Transverse colon (tissue), 4 donors: ENCODE measurements around the gene ZG16. TPM values are rescaled to one million over a fixed set of nuclear protein-coding genes. Genes with fewer than 3 reads are reported as not detected.

ENCODE experiments used
- DNase-seq: peaks from one replicate; pipeline ENCODE4 v3.0.0-alpha.2; 2019
- H3K27ac ChIP-seq, 4 donors: fragments of 200-600 bp; sonication (generic); 2 replicates each; pipeline ENCODE4 v1.5.1; 2016 to 2018; ENCODE audit warnings: inconsistent platforms in 4 of 4
- H3K27me3 ChIP-seq: fragments of 200-600 bp; sonication (generic); 2 replicates; pipeline ENCODE4 v1.5.1; 2017; ENCODE audit warnings: inconsistent platforms
- H3K36me3 ChIP-seq, 4 donors: fragments of 200-600 bp; sonication (generic); 2 replicates each; pipeline ENCODE4 v1.5.1; 2017 to 2019; ENCODE audit warnings: inconsistent platforms in 4 of 4
- H3K4me1 ChIP-seq, 4 donors: fragments of 200-600 bp; sonication (generic); 2 replicates each; pipeline ENCODE4 v1.5.1; 2017 to 2020; ENCODE audit warnings: inconsistent platforms in 4 of 4
- H3K4me3 ChIP-seq, 4 donors: fragments of 200-600 bp; sonication (generic); 1 replicate in 1 of 4; 2 replicates in 3 of 4; pipeline versions ENCODE4 v1.5.1 to v1.6.1; 2017 to 2019; ENCODE audit warnings: inconsistent platforms in 4 of 4
- H3K9me3 ChIP-seq, 2 donors: fragments of 200-600 bp; sonication (generic); 2 replicates each; pipeline ENCODE4 v1.5.1; 2017 to 2019; ENCODE audit warnings: inconsistent platforms in 2 of 2
- EP300 ChIP-seq: sonication (generic); formaldehyde crosslinking; IDR thresholded peaks from one replicate; pipeline ENCODE4 v1.6.1; 2017; ENCODE audit warnings: antibody characterized with exemption, low read depth
- POLR2A ChIP-seq: fragments of 450-650 bp; IDR thresholded peaks from one replicate; pipeline ENCODE4 v1.6.1; 2016; ENCODE audit warnings: antibody characterized with exemption, mild to moderate bottlenecking, moderate library complexity
- POLR2AphosphoS5 ChIP-seq, 3 donors: sonication (generic); formaldehyde crosslinking; IDR thresholded peaks; one replicate each; pipeline ENCODE4 v1.6.1; 2016; ENCODE audit warnings: antibody characterized with exemption in 3 of 3
- WGBS, 2 donors: methylation state at CpG; one replicate each; pipeline ENCODE4 v1.1.5; 2018; ENCODE audit warnings: low coverage in 1 of 2; 5-methylcytosine and 5-hydroxymethylcytosine counted together
- in situ Hi-C, 4 donors: fragments of 200-750 bp; cut with MboI; loops; one replicate each; pipeline versions ENCODE4 v1.15.0 to v1.15.1; 2017; ENCODE audit warnings: low sequenced_read_pairs in 3 of 4, low pct_ligation_motif_present in 1 of 4, low pct_unique_long_range_greater_than_20kb in 1 of 4
- intact Hi-C: fragments of 100-400 bp; cut with DNase I; formaldehyde crosslinking; loops from one replicate; pipeline ENCODE4 v1.15.1; 2023; ENCODE audit warnings: low total_unique reads
- total RNA-seq, 4 donors: library from RNA; depleted of rRNA; stranded (reverse); fragments of >200 nt; gene quantifications; one replicate each; pipeline ENCODE4 v1.1.0, GENCODE V29; 2016
- TF ChIP-seq, protein P1 (sequence below), 5 experiments: fragments of 200-600 bp in 3 of 5; fragments of 450-650 bp in 2 of 5; sonication (generic) in 3 of 5; IDR thresholded peaks; 1 replicate in 2 of 5; 2 replicates in 3 of 5; pipeline ENCODE4 v1.5.1; 2016 to 2017; ENCODE audit warnings: antibody characterized with exemption in 5 of 5, inconsistent platforms in 3 of 5, mild to moderate bottlenecking in 2 of 5, moderate library complexity in 1 of 5

The ZG16 gene
- total RNA-seq, 4 donors from 2014 or later = 73.4 to 1,268 (median 104) TPM

- H3K27me3 ChIP-seq = no peaks in the 10 kb centered on the region
- peaks cover 41 to 74% (median 62%) of the 10 kb centered on the region in 4 donors for H3K4me1 ChIP-seq
- no peaks in the 10 kb centered on the region for H3K36me3 ChIP-seq
- intact Hi-C loops = no loop called here
- no peak for DNase-seq
- H3K27ac ChIP-seq = peak overlapping the region; percentile 93 to 98 (median 96)
- peak overlapping the region; percentile 19 to 71 (median 59) for H3K4me3 ChIP-seq
- no peaks in the 10 kb centered on the region for H3K9me3 ChIP-seq
- 25 to 37% methylated on average over 4 to 25 of the region's 25 CpGs for WGBS, 2 donors
- in situ Hi-C loops = no loop called here
- TF ChIP-seq POLR2A = no peak
- no peak for TF ChIP-seq POLR2AphosphoS5 (IDR thresholded peaks at IDR 0.05)
- TF ChIP-seq, protein P1, sequence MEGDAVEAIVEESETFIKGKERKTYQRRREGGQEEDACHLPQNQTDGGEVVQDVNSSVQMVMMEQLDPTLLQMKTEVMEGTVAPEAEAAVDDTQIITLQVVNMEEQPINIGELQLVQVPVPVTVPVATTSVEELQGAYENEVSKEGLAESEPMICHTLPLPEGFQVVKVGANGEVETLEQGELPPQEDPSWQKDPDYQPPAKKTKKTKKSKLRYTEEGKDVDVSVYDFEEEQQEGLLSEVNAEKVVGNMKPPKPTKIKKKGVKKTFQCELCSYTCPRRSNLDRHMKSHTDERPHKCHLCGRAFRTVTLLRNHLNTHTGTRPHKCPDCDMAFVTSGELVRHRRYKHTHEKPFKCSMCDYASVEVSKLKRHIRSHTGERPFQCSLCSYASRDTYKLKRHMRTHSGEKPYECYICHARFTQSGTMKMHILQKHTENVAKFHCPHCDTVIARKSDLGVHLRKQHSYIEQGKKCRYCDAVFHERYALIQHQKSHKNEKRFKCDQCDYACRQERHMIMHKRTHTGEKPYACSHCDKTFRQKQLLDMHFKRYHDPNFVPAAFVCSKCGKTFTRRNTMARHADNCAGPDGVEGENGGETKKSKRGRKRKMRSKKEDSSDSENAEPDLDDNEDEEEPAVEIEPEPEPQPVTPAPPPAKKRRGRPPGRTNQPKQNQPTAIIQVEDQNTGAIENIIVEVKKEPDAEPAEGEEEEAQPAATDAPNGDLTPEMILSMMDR (IDR thresholded peaks at IDR 0.05) = no peak
- no peak for TF ChIP-seq EP300
These were observed 30.3 kb downstream of the ZG16 start for GRCh38 chr16:29808219-29808900.

DNA sequence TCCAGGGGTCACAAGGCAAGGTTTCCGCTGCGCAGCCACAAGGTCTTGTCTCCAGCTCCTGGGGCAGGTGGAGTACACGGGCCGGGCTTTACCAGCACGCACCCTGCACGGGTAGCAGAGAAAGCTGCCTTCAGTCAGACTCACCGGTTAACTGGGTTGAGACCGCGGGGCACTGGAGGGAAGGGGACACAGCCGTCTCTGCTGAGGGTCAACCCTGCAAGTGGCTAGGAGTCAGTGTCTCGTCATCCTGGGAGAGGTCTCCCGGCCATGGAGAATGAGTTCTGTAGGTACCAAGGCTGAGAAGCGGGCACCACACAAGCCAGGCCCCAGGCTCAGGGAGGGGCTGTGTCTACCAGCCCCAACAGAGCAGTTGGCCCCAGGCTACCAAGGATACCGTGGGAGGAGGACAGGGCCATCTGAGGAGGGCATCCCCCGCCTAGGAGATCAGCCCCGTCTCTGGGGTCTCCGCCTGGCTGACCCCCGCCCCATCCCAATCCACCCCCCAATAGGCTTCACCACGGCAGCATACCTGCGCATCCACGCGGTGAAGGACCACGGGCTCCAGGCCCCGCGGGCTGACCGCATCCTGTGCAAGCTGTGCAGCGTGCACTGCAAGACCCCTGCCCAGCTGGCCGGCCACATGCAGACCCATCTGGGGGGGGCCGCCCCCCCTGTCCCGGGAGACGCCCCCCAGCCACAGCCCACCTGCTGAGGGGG, 31.1 kb downstream of the ZG16 start:
- no peaks in the 10 kb centered on the region for H3K27me3 ChIP-seq
- intact Hi-C loops (no loop called here), in situ Hi-C loops (no loop called here)
- no peak for TF ChIP-seq POLR2AphosphoS5 (IDR thresholded peaks at IDR 0.05)
- H3K36me3 ChIP-seq = no peaks in the 10 kb centered on the region
- no peak for DNase-seq
- peaks cover 42 to 77% (median 61%) of the 10 kb centered on the region in 4 donors for H3K4me1 ChIP-seq
- peak overlapping the region in 2 of 4 donors; percentile 63 to 71 for H3K4me3 ChIP-seq
- WGBS, 2 donors = 78% methylated on average over 13 of the region's 31 CpGs; no CpG with 5 or more reads in 1 of the 2 donors
- no peaks in the 10 kb centered on the region for H3K9me3 ChIP-seq
- H3K27ac ChIP-seq = peak overlapping the region; percentile 93 to 98 (median 96)

- intact Hi-C loops = no loop called here
- no peak for DNase-seq
- Histone ChIP-seq H3K27me3 (no peaks in the 10 kb centered on the region), H3K4me3 (no peak overlapping the region), H3K36me3 (no peaks in the 10 kb centered on the region), H3K4me1 (peaks cover 45 to 78% (median 63%) of the 10 kb centered on the region in 4 donors), H3K9me3 (no peaks in the 10 kb centered on the region), H3K27ac (peak overlapping the region; percentile 93 to 98 (median 96))
- TF ChIP-seq POLR2AphosphoS5 (IDR thresholded peaks at IDR 0.05) (no peak), EP300 (no peak), POLR2A (no peak)
- TF ChIP-seq, protein P1 (IDR thresholded peaks at IDR 0.05) = no peak
- WGBS, 2 donors = 46 to 64% methylated on average over 8 to 23 of the region's 23 CpGs
- in situ Hi-C loops = no loop called here
These were observed 32.0 kb downstream of the ZG16 start for GRCh38 chr16:29809850-29810698.

GRCh38 chr16:29810699-29811169, 32.7 kb downstream of the ZG16 start:
- peak overlapping the region in 2 of 4 donors; percentile 46 to 58 for H3K4me3 ChIP-seq
- H3K27ac ChIP-seq = peak overlapping the region; percentile 93 to 98 (median 96)
- intact Hi-C loops = no loop called here
- no peak for DNase-seq
- in situ Hi-C loops = no loop called here
- no peaks in the 10 kb centered on the region for H3K9me3 ChIP-seq
- peaks cover 47 to 82% (median 67%) of the 10 kb centered on the region in 4 donors for H3K4me1 ChIP-seq
- WGBS, 2 donors = 28 to 29% methylated on average over 5 to 9 of the region's 9 CpGs
- no peaks in the 10 kb centered on the region for H3K36me3 ChIP-seq
- H3K27me3 ChIP-seq = no peaks in the 10 kb centered on the region
- TF ChIP-seq POLR2A (no peak), EP300 (no peak), POLR2AphosphoS5 (IDR thresholded peaks at IDR 0.05) (no peak)
- TF ChIP-seq, protein P1 (IDR thresholded peaks at IDR 0.05) = no peak
